Omental fat pad (tissue), 4 donors: ENCODE data around the gene AMOTL2. TPM values are rescaled to one million over a fixed set of nuclear protein-coding genes. Genes with fewer than 3 reads are reported as not detected.

Experiments used
- ATAC-seq: fragments of 150-250 bp; one replicate; pipeline ENCODE4 v1.9.1; 2016; ENCODE audit warnings: mild to moderate bottlenecking, moderate library complexity; ENCODE audit not compliant: low FRiP score
- DNase-seq: peaks from one replicate; pipeline ENCODE4 v3.0.0-alpha.2; 2019; ENCODE audit warnings: low spot score
- total RNA-seq, 4 donors: library from RNA; depleted of rRNA; stranded (reverse); fragments of >200 nt; gene quantifications; one replicate each; pipeline ENCODE4 v1.1.0, GENCODE V29; 2016
- TF ChIP-seq, protein P1 (sequence below), 3 donors: fragments of 450-650 bp; IDR thresholded peaks; one replicate each; pipeline ENCODE4 v1.5.1; 2016 to 2017; ENCODE audit warnings: antibody characterized with exemption in 3 of 3, mild to moderate bottlenecking in 3 of 3, moderate library complexity in 2 of 3

The AMOTL2 gene
- total RNA-seq, 4 donors from 2014 or later = 99.0 to 201 (median 158) TPM

DNA sequence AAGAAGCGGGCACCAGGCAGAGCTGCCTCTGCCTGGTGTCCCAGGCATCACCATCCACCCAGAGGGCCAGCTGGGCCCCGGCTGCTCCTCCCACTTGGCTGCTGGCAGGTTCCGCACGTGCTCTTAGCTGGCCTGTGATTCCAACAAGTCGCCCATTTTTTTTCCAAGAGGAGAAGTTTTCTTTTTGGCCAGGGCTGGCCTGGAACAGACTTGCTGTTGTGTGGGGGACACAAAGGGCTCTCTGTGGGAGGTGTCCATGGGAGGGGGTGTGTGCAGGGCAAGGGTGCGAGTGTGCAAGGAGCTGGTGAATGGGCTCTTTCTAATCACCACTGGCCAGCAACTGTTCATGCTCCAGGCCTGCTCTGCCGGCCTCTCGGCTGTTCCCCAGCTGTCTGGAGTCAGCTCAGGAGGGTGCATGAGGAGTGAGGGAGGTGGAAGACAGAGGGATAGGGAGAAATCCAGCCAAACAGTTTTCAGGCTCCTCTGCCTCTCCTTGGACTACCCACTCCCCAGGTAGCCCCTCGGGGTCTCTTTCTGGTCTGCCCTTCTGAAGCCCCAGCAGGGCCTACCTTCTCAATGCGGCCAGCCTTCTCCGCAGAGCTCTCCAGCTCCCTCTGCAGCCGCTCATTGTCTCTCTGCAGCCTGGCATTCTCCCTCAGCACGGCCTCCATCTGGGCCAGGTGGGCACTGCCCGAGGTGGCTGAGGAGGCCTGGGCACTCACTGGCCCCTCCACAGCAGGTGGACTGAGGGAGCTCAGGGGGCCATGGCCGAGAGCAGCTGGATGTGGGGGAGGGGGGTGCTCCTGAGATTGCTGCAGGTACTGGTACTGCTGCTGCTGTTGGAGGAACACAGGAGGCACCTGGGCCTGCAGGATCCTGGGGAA, 7.1 kb downstream of the AMOTL2 start:
- no peak for DNase-seq
- TF ChIP-seq, protein P1, sequence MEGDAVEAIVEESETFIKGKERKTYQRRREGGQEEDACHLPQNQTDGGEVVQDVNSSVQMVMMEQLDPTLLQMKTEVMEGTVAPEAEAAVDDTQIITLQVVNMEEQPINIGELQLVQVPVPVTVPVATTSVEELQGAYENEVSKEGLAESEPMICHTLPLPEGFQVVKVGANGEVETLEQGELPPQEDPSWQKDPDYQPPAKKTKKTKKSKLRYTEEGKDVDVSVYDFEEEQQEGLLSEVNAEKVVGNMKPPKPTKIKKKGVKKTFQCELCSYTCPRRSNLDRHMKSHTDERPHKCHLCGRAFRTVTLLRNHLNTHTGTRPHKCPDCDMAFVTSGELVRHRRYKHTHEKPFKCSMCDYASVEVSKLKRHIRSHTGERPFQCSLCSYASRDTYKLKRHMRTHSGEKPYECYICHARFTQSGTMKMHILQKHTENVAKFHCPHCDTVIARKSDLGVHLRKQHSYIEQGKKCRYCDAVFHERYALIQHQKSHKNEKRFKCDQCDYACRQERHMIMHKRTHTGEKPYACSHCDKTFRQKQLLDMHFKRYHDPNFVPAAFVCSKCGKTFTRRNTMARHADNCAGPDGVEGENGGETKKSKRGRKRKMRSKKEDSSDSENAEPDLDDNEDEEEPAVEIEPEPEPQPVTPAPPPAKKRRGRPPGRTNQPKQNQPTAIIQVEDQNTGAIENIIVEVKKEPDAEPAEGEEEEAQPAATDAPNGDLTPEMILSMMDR (IDR thresholded peaks at IDR 0.05) = no peak
- ATAC-seq = no peak

DNA sequence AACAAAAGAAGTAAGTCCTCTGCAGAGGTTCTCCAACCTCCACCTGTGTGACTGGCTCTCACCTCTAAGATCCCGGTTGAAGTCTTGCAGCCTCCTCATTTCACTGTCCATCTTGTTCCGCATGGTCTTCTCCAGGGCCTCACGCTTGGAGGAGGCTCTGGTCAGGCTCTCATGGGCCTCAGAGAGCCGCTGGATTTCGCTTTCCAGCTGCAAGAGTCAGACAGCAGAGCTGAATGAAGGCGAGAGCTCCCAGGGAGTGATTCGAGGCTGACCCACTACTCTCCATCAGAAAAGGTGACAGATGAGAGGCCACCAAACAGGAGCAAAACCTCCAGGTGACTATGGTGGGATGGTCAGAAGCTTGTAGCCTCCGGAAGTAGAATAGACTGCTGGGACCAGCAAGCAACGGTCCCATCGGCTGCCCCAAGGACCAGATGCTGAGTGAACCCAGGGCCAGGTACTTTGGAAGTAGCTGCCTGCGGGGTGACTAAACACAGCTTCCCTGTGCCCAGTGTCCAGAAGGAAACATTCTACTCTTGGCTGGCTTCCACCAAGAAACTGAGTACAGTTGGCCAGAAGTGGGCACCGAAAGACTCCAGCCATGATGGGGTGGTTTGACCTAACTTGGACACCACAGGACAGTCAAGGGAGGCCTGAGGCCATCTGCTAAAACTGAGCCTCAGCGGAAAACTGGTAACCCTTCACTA, 7.9 kb downstream of the AMOTL2 start:
- ATAC-seq (no peak), DNase-seq (no peak)
- TF ChIP-seq, protein P1 (IDR thresholded peaks at IDR 0.05) = no peak

DNA sequence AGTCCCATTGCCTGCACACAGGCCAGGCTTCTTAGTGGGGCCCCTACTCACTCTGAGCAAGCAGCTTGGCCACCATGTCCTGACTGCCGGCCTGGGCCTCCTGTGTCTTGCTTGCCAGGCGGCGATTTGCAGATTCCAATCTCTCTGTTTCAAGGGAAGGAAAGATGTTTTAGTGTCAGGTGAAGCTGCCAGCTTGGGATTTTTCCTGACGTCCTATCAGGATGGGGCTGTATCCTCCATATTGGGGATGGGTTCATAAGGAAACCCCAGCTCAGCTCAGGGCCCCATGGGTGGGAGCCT, 8.5 kb downstream of the AMOTL2 start:
- TF ChIP-seq, protein P1 (IDR thresholded peaks at IDR 0.05) = no peak
- DNase-seq (no peak), ATAC-seq (no peak)

DNA sequence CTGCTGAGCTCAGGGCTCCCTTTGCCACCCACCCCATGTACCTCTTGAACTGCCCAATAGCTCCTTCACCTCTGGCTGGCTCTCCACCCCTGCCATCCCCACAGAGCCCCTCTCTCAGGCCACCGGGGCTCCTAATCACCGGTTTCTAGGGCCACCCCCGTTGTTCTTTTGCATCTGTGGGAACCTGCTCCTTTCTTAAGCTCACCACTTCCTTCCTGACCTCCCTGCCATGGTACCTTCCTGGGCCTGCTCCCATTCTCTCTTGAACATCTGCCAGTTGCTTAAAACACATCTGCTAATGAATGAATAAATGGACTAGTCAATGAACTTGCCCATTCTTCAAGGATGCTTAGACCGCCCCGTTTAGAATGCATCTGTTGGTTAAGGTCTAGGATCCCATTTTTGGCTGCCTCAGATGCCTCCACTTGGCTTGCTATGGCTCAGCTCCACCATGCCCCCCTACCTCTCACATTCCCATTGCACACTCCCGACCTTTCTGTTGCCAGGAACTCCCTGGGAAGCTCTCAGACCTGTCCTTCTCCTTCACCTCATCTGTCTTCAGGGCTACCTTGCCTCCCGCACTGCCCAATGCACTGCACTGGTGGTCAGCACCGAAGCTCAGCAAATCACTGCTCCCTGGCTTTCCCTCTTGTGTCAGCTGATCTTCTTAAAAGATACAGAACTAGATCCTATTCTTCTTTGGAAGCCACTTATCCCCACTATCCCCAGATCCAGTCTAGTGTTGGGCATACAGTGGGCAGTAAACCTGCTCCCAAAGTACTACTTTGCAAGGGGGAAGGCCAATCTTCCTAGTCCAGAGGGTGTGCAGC, 9.1 kb downstream of the AMOTL2 start:
- TF ChIP-seq, protein P1 (IDR thresholded peaks at IDR 0.05) = no peak
- DNase-seq (no peak), ATAC-seq (no peak)

DNA sequence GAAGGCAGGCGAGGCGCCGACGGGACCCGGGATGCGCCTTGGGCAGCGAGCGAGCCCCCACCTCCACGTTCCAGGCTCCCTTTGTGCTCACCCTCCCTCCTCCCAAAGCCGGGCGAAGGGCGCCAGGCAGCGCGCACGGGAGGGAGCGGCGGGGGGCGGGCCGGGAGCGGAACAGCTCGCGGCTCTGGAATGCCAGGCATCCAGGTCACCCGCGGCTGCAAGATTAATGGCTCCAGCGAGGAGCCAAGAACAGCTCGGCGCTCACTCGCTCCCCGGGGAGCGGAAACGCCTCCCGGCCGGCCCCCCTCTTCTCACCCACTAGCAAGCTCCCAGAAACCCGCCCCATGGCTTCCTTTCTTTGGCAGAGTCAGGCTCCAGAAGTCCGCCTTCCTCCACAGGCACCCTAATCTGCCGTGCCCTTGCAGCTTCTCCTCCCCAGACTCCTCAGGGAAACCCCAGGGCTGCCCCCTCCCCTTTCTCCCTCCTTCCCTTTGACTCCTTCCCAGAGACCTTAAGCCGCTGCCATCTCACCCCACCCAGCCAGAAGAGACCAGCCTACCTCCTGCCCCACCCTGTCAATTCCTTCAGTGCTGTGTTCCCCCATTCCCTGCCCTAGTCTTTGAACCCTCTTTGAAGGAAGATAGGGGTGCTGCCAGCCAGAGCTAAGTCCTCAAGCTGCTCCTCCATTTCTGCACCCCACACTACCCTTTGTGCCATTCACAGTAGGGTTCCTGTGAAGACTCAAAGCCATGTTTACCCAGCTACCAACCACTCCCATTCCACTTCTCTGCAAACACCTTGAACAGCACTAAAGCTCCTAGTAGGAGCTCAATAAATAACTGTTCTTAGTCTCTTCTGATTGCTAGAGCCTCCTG, 9.9 kb downstream of the AMOTL2 start:
- TF ChIP-seq, protein P1 (IDR thresholded peaks at IDR 0.05) = no peak

DNA sequence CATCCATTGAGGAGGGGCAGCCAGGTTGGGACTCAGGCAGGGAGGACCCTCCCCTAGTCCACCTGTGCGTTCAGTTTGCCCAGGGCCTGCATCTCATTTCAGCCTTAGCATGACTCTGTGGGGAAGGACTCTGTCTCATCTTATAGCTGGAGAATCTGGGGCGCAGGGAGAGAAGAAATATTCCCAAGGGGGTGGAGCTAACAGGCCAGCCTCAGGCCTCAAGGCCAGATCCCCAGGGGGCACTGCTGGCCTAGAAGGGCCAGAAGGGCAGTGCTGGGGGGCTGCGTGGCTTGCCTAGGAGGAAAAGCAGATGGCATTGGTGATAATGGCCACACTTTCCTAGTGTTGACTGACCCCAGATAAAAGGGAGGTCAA, 10.9 kb downstream of the AMOTL2 start:
- ATAC-seq (no peak), DNase-seq (no peak)
- TF ChIP-seq, protein P1 (IDR thresholded peaks at IDR 0.05) = no peak

More for the DNA sequence above, 9.9 kb downstream of the AMOTL2 start:
- ATAC-seq (peak; percentile 92), DNase-seq (peak; percentile 53)
